ENCODE data around the gene VDAC2. TPM values are rescaled to one million over a fixed set of nuclear protein-coding genes. Genes with fewer than 3 reads are reported as not detected.

Gene VDAC2
- total and polyA plus RNA-seq, 4 donors: 94.5 to 121 (median 102) TPM

DNA sequence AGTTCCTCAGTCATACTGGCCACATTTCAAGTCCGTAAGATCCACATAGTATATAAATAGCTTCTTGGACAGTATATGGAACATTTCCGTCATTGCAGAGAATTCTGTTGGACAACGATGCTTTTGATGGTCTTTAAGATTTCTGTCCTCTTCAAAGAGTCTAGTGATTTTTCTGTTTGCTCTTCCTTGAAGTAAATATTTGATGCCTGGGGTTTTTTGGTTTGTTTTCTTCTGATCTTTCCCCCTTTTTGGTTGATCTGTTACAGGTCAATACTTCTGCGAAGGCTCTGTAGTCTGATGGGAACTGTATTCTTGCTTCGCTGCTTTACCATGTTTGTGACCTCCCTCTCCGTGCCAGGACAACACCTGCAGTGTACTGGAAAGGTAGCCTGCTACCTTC is 42.3 kb upstream of the VDAC2 start:
- H3K27me3 ChIP-seq (ENCODE audit: control insufficient read depth in 3 of 3, insufficient read depth in 3 of 3, low read length in 2 of 3): peaks cover 0 to 3% (median 0%) of the 10 kb centered on the region in 3 donors
- H3K36me3 ChIP-seq (ENCODE audit: control insufficient read depth in 4 of 4, insufficient read depth in 4 of 4, low read length in 4 of 4): peaks cover 0 to 4% (median 2%) of the 10 kb centered on the region in 4 donors
- no peak overlapping the region for H3K9ac ChIP-seq (ENCODE audit: insufficient read depth in 1 of 2, low read length in 2 of 2)
- peaks cover 0 to 8% (median 0%) of the 10 kb centered on the region in 5 donors for H3K4me1 ChIP-seq (ENCODE audit: control insufficient read depth in 5 of 5, insufficient read depth in 5 of 5, low read length in 5 of 5)
- DNase-seq (no peak), ATAC-seq (ENCODE audit: insufficient read depth, low FRiP score) (no peak)
- H3K27ac ChIP-seq (ENCODE audit: low read depth in 1 of 2, low read length in 1 of 2): peak overlapping the region in 1 of 2 donors; percentile 53
- TF ChIP-seq, protein P1, sequence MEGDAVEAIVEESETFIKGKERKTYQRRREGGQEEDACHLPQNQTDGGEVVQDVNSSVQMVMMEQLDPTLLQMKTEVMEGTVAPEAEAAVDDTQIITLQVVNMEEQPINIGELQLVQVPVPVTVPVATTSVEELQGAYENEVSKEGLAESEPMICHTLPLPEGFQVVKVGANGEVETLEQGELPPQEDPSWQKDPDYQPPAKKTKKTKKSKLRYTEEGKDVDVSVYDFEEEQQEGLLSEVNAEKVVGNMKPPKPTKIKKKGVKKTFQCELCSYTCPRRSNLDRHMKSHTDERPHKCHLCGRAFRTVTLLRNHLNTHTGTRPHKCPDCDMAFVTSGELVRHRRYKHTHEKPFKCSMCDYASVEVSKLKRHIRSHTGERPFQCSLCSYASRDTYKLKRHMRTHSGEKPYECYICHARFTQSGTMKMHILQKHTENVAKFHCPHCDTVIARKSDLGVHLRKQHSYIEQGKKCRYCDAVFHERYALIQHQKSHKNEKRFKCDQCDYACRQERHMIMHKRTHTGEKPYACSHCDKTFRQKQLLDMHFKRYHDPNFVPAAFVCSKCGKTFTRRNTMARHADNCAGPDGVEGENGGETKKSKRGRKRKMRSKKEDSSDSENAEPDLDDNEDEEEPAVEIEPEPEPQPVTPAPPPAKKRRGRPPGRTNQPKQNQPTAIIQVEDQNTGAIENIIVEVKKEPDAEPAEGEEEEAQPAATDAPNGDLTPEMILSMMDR (IDR thresholded peaks at IDR 0.05; ENCODE audit: control extremely low read depth, extremely low read depth): no peak
- H3K9me3 ChIP-seq (ENCODE audit: control insufficient read depth in 4 of 4, insufficient read depth in 3 of 4, low read length in 3 of 4): no peaks in the 10 kb centered on the region
- WGBS, 2 donors: 82 to 98% methylated on average over 6 of the region's 6 CpGs
- H3K4me3 ChIP-seq: no peak overlapping the region

DNA sequence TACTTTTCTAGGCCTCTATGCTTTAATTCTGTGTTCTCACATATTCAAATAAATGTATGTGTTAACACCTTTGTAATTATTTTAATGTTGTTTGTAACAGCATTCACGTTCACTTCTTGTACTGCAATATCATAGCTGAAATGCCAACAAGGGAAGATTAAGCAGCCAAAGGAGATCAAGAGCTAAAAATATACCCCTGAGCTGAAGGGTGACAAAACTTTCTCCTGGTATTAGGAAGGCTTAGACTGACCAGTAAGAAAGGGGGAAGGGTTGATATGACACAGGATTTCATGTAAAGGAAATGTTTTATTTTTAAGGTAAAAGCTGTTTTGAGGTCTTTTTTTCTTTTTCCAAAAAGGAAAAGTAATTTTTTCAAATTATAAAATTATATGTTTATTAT is 40.4 kb upstream of the VDAC2 start:
- no peak for DNase-seq
- Histone ChIP-seq H3K27me3 (ENCODE audit: control insufficient read depth in 3 of 3, insufficient read depth in 3 of 3, low read length in 2 of 3) (peaks cover 0 to 3% (median 0%) of the 10 kb centered on the region in 3 donors), H3K4me3 (no peak overlapping the region), H3K27ac (ENCODE audit: low read depth in 1 of 2, low read length in 1 of 2) (no peak overlapping the region), H3K4me1 (ENCODE audit: control insufficient read depth in 5 of 5, insufficient read depth in 5 of 5, low read length in 5 of 5) (peaks cover 0 to 9% (median 0%) of the 10 kb centered on the region in 5 donors), H3K36me3 (ENCODE audit: control insufficient read depth in 4 of 4, insufficient read depth in 4 of 4, low read length in 4 of 4) (peaks cover 0 to 4% (median 2%) of the 10 kb centered on the region in 4 donors), H3K9me3 (ENCODE audit: control insufficient read depth in 4 of 4, insufficient read depth in 3 of 4, low read length in 3 of 4) (no peaks in the 10 kb centered on the region), H3K9ac (ENCODE audit: insufficient read depth in 1 of 2, low read length in 2 of 2) (no peak overlapping the region)
- TF ChIP-seq, protein P1 (IDR thresholded peaks at IDR 0.05; ENCODE audit: control extremely low read depth, extremely low read depth): no peak
- no peak for ATAC-seq (ENCODE audit: insufficient read depth, low FRiP score)
- 79 to 82% methylated on average over 1 of the region's 1 CpG for WGBS, 2 donors

DNA sequence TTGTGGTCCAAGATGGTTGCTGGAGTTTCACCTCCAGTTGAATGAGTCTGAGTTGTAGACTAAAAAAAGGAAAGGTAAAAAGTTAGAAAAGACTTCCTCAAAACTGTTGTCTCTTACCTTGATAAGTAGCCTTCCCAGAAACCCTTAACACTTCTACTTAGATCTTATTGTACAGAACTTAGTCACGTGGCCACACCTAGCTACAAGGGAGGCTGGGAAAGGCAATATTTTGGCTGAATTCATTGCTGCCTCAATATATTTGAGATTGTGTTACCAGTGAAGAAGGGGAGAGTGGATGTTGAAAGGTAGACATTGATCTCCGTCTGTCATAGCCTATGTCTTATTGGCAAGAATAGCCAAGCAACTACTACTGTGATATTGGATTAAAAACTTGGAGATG is 35.5 kb upstream of the VDAC2 start:
- Histone ChIP-seq H3K9ac (ENCODE audit: insufficient read depth in 1 of 2, low read length in 2 of 2) (no peak overlapping the region), H3K27ac (ENCODE audit: low read depth in 1 of 2, low read length in 1 of 2) (no peak overlapping the region), H3K4me1 (ENCODE audit: control insufficient read depth in 5 of 5, insufficient read depth in 5 of 5, low read length in 5 of 5) (peaks cover 0 to 3% (median 0%) of the 10 kb centered on the region in 5 donors), H3K9me3 (ENCODE audit: control insufficient read depth in 4 of 4, insufficient read depth in 3 of 4, low read length in 3 of 4) (no peaks in the 10 kb centered on the region), H3K4me3 (no peak overlapping the region), H3K36me3 (ENCODE audit: control insufficient read depth in 4 of 4, insufficient read depth in 4 of 4, low read length in 4 of 4) (peaks cover 0 to 7% (median 3%) of the 10 kb centered on the region in 4 donors), H3K27me3 (ENCODE audit: control insufficient read depth in 3 of 3, insufficient read depth in 3 of 3, low read length in 2 of 3) (peaks cover 0 to 17% (median 0%) of the 10 kb centered on the region in 3 donors)
- TF ChIP-seq, protein P1 (IDR thresholded peaks at IDR 0.05; ENCODE audit: control extremely low read depth, extremely low read depth): no peak
- no peak for ATAC-seq (ENCODE audit: insufficient read depth, low FRiP score)
- 96 to 97% methylated on average over 2 of the region's 2 CpGs for WGBS, 2 donors
- no peak for DNase-seq

DNA sequence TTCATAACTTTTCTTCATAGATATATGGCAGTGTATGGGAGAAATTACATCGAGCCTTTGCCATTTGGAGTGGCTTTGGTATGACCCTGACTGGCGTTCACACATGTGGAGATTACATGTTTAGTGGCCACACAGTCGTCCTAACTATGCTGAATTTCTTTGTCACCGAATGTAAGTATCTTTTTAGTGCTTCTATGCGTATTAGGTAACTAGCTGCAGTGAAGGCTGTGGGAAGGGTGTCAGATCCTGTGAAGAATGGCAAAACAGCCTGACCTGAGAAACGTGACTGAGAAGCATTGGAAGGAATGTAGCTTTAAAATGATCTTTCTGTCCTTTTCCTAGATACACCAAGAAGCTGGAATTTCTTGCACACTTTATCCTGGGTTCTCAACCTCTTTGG is 34.5 kb upstream of the VDAC2 start:
- H3K9me3 ChIP-seq (ENCODE audit: control insufficient read depth in 4 of 4, insufficient read depth in 3 of 4, low read length in 3 of 4): no peaks in the 10 kb centered on the region
- DNase-seq: no peak
- peaks cover 0 to 17% (median 0%) of the 10 kb centered on the region in 3 donors for H3K27me3 ChIP-seq (ENCODE audit: control insufficient read depth in 3 of 3, insufficient read depth in 3 of 3, low read length in 2 of 3)
- no peak overlapping the region for H3K27ac ChIP-seq (ENCODE audit: low read depth in 1 of 2, low read length in 1 of 2)
- TF ChIP-seq, protein P1 (IDR thresholded peaks at IDR 0.05; ENCODE audit: control extremely low read depth, extremely low read depth): no peak
- WGBS, 2 donors: 94% methylated on average over 6 of the region's 6 CpGs
- peaks cover 0 to 7% (median 2%) of the 10 kb centered on the region in 4 donors for H3K36me3 ChIP-seq (ENCODE audit: control insufficient read depth in 4 of 4, insufficient read depth in 4 of 4, low read length in 4 of 4)
- peaks cover 0 to 9% (median 0%) of the 10 kb centered on the region in 5 donors for H3K4me1 ChIP-seq (ENCODE audit: control insufficient read depth in 5 of 5, insufficient read depth in 5 of 5, low read length in 5 of 5)
- no peak for ATAC-seq (ENCODE audit: insufficient read depth, low FRiP score)
- H3K9ac ChIP-seq (ENCODE audit: insufficient read depth in 1 of 2, low read length in 2 of 2): no peak overlapping the region
- no peak overlapping the region for H3K4me3 ChIP-seq
